ENCODE results near the gene DHDH. TPM values are rescaled to one million over a fixed set of nuclear protein-coding genes. Genes with fewer than 3 reads are reported as not detected.

The DHDH gene
- total RNA-seq, 5 donors from 2014 or later (not counting 1 experiment from before 2014, with no cell fraction given): 0.93 to 1.7 (median 1.2) TPM

DNA sequence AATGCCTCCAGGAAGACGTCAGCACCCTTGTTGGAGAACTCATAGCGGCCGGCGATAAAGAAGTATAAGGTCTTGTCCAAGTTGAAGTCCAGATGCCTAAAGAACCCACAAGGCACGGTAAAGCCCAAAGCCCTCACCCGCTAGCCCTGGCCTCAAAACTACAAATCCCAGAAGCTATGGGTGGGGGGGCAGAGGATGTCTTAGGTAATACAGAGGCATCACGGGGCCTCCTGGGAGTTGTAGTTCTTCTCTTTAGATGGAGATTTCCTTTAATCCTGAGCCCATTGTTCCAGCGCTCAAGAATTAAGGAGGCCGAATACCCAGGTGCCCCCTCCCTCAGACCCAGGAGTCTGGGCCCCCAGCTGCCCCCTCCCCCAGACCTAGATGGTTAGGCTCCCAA, 48.8 kb downstream of the DHDH start:
- CTCF ChIA-PET: interaction anchor here (0.5 to 1.8 kb wide), 2 partner anchors 11 to 21 kb away, joined by 5 to 16 read pairs; partner anchors contain the start of genes GYS1 (in 1 of the 2) and RUVBL2 (in 1 of the 2)
- Histone ChIP-seq H3K4me3 (ENCODE audit: control insufficient read depth in 1 of 2, extremely low read depth in 1 of 2, low read length in 1 of 2) (no peak overlapping the region), H3K27ac (ENCODE audit: low read length) (no peak overlapping the region), H3K9me3 (no peaks in the 10 kb centered on the region), H3K27me3 (replicated peaks in 1 of 2; ENCODE audit: control insufficient read depth in 2 of 2, extremely low read depth in 1 of 2, insufficient read depth in 2 of 2, low read length in 1 of 2) (no peaks in the 10 kb centered on the region), H3K36me3 (ENCODE audit: control insufficient read depth in 2 of 2, extremely low read depth in 1 of 2, insufficient read depth in 1 of 2, low read length in 1 of 2) (peaks cover 8 to 26% of the 10 kb centered on the region in 2 donors), H3K4me1 (ENCODE audit: control insufficient read depth in 1 of 2, extremely low read depth in 1 of 2, insufficient read depth in 2 of 2, low read length in 2 of 2) (no peaks in the 10 kb centered on the region)
- H3K9me3 Mint-ChIP-seq: no peaks in the 10 kb centered on the region
- H3K36me3 Mint-ChIP-seq: peaks cover 30% of the 10 kb centered on the region
- no peaks in the 10 kb centered on the region for H3K27me3 Mint-ChIP-seq
- peaks cover 0 to under 1% (median 0%) of the 10 kb centered on the region in 3 donors for H3K4me1 Mint-ChIP-seq
- H3K27ac Mint-ChIP-seq: no peak overlapping the region
- POLR2A ChIA-PET: no interaction called here
- no peak overlapping the region for H3K4me3 Mint-ChIP-seq
- WGBS (ENCODE audit: insufficient coverage): 100% methylated on average over 2 of the region's 9 CpGs
- ATAC-seq (replicated peaks in 1 of 4) (no peak), DNase-seq (no peak)

GRCh38 chr19:48985711-48986110, 52.2 kb downstream of the DHDH start:
- Mint-ChIP-seq H3K4me1 (peaks cover 5 to 20% (median 8%) of the 10 kb centered on the region in 3 donors), H3K27me3 (no peaks in the 10 kb centered on the region), H3K4me3 (no peak overlapping the region), H3K36me3 (peaks cover 34% of the 10 kb centered on the region), H3K9me3 (no peaks in the 10 kb centered on the region), H3K27ac (no peak overlapping the region)
- Histone ChIP-seq H3K4me1 (ENCODE audit: control insufficient read depth in 1 of 2, extremely low read depth in 1 of 2, insufficient read depth in 2 of 2, low read length in 2 of 2) (peaks cover 0 to 3% of the 10 kb centered on the region in 2 experiments), H3K27ac (ENCODE audit: low read length) (no peak overlapping the region), H3K27me3 (replicated peaks in 1 of 2; ENCODE audit: control insufficient read depth in 2 of 2, extremely low read depth in 1 of 2, insufficient read depth in 2 of 2, low read length in 1 of 2) (no peaks in the 10 kb centered on the region), H3K9me3 (no peaks in the 10 kb centered on the region), H3K36me3 (ENCODE audit: control insufficient read depth in 2 of 2, extremely low read depth in 1 of 2, insufficient read depth in 1 of 2, low read length in 1 of 2) (peaks cover 4 to 25% of the 10 kb centered on the region in 2 donors), H3K4me3 (ENCODE audit: control insufficient read depth in 1 of 2, extremely low read depth in 1 of 2, low read length in 1 of 2) (no peak overlapping the region)
- ATAC-seq (replicated peaks in 1 of 4) (no peak), DNase-seq (no peak)
- ChIA-PET CTCF (no interaction called here), POLR2A (interaction anchor here in 1 of 2 donors (0.6 kb wide), 1 partner anchor 216 kb away, joined by 3 read pairs; no protein-coding TSS in a partner anchor)
- WGBS (ENCODE audit: insufficient coverage): 95% methylated on average over 13 of the region's 13 CpGs

- H3K4me3 ChIP-seq (ENCODE audit: control insufficient read depth in 1 of 2, extremely low read depth in 1 of 2, low read length in 1 of 2): no peak overlapping the region
- no peak for DNase-seq
- 83% methylated on average over 1 of the region's 3 CpGs for WGBS (ENCODE audit: insufficient coverage)
- no peaks in the 10 kb centered on the region for H3K27me3 Mint-ChIP-seq
- peaks cover 0 to 8% of the 10 kb centered on the region in 2 experiments for H3K4me1 ChIP-seq (ENCODE audit: control insufficient read depth in 1 of 2, extremely low read depth in 1 of 2, insufficient read depth in 2 of 2, low read length in 2 of 2)
- no peaks in the 10 kb centered on the region for H3K9me3 Mint-ChIP-seq
- no peak for ATAC-seq (replicated peaks in 1 of 4)
- no peak overlapping the region for H3K4me3 Mint-ChIP-seq
- H3K4me1 Mint-ChIP-seq: peaks cover 8 to 25% (median 12%) of the 10 kb centered on the region in 3 donors
- ChIA-PET CTCF (no interaction called here), POLR2A (interaction anchor here in 1 of 2 donors (0.6 kb wide), 2 partner anchors 112 to 217 kb away, joined by 3 read pairs; no protein-coding TSS in a partner anchor)
- H3K27me3 ChIP-seq (replicated peaks in 1 of 2; ENCODE audit: control insufficient read depth in 2 of 2, extremely low read depth in 1 of 2, insufficient read depth in 2 of 2, low read length in 1 of 2): no peaks in the 10 kb centered on the region
- H3K9me3 ChIP-seq: no peaks in the 10 kb centered on the region
- H3K27ac Mint-ChIP-seq: no peak overlapping the region
- no peak overlapping the region for H3K27ac ChIP-seq (ENCODE audit: low read length)
- peaks cover 34% of the 10 kb centered on the region for H3K36me3 Mint-ChIP-seq
- H3K36me3 ChIP-seq (ENCODE audit: control insufficient read depth in 2 of 2, extremely low read depth in 1 of 2, insufficient read depth in 1 of 2, low read length in 1 of 2): peaks cover 4 to 25% of the 10 kb centered on the region in 2 donors
Observed at GRCh38 chr19:48986211-48986610, 52.7 kb downstream of the DHDH start.

GRCh38 chr19:48987323-48987722, 53.8 kb downstream of the DHDH start:
- Histone ChIP-seq H3K27ac (ENCODE audit: low read length) (no peak overlapping the region), H3K36me3 (ENCODE audit: control insufficient read depth in 2 of 2, extremely low read depth in 1 of 2, insufficient read depth in 1 of 2, low read length in 1 of 2) (peaks cover 4 to 21% of the 10 kb centered on the region in 2 donors), H3K4me3 (ENCODE audit: control insufficient read depth in 1 of 2, extremely low read depth in 1 of 2, low read length in 1 of 2) (no peak overlapping the region), H3K9me3 (no peaks in the 10 kb centered on the region), H3K4me1 (ENCODE audit: control insufficient read depth in 1 of 2, extremely low read depth in 1 of 2, insufficient read depth in 2 of 2, low read length in 2 of 2) (peaks cover 0 to 19% of the 10 kb centered on the region in 2 experiments), H3K27me3 (replicated peaks in 1 of 2; ENCODE audit: control insufficient read depth in 2 of 2, extremely low read depth in 1 of 2, insufficient read depth in 2 of 2, low read length in 1 of 2) (no peaks in the 10 kb centered on the region)
- DNase-seq (no peak), ATAC-seq (replicated peaks in 1 of 4) (no peak)
- H3K27me3 Mint-ChIP-seq: no peaks in the 10 kb centered on the region
- H3K4me3 Mint-ChIP-seq: no peak overlapping the region
- peaks cover 15 to 32% (median 19%) of the 10 kb centered on the region in 3 donors for H3K4me1 Mint-ChIP-seq
- WGBS (ENCODE audit: insufficient coverage): 62% methylated on average over 3 of the region's 7 CpGs
- H3K27ac Mint-ChIP-seq: no peak overlapping the region
- no peaks in the 10 kb centered on the region for H3K9me3 Mint-ChIP-seq
- H3K36me3 Mint-ChIP-seq: peaks cover 30% of the 10 kb centered on the region
- POLR2A ChIA-PET: no interaction called here
- CTCF ChIA-PET: no interaction called here

DNA sequence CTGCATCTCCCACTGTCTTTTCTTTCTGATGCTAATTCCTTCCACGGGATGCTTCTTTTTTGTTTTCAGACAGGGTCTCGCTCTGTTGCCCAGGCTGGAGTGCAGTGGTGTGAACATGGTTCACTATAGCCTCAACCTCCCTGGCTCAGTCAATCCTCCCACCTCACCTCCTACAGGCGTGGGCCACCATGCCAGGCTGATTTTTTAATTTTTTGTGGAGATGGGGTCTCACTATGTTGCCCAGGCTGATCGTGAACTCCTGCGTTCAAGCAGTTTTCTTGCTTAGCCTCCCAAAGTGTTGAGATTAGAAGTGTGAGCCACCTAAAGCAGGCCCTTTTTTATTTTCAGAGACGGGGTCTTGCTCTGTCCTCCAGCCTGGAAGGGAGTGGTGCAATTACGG, 54.8 kb downstream of the DHDH start:
- H3K9me3 ChIP-seq: no peaks in the 10 kb centered on the region
- ATAC-seq (replicated peaks in 1 of 4) (no peak), DNase-seq (no peak)
- H3K27me3 Mint-ChIP-seq: no peaks in the 10 kb centered on the region
- H3K4me3 Mint-ChIP-seq: no peak overlapping the region
- CTCF ChIA-PET: no interaction called here
- no peaks in the 10 kb centered on the region for H3K9me3 Mint-ChIP-seq
- H3K27ac ChIP-seq (ENCODE audit: low read length): no peak overlapping the region
- H3K27ac Mint-ChIP-seq: no peak overlapping the region
- no peaks in the 10 kb centered on the region for H3K27me3 ChIP-seq (replicated peaks in 1 of 2; ENCODE audit: control insufficient read depth in 2 of 2, extremely low read depth in 1 of 2, insufficient read depth in 2 of 2, low read length in 1 of 2)
- 100% methylated on average over 1 of the region's 7 CpGs for WGBS (ENCODE audit: insufficient coverage)
- H3K4me3 ChIP-seq (ENCODE audit: control insufficient read depth in 1 of 2, extremely low read depth in 1 of 2, low read length in 1 of 2): no peak overlapping the region
- POLR2A ChIA-PET: no interaction called here
- H3K36me3 Mint-ChIP-seq: peaks cover 25% of the 10 kb centered on the region
- peaks cover 0 to 25% of the 10 kb centered on the region in 2 experiments for H3K4me1 ChIP-seq (ENCODE audit: control insufficient read depth in 1 of 2, extremely low read depth in 1 of 2, insufficient read depth in 2 of 2, low read length in 2 of 2)
- H3K36me3 ChIP-seq (ENCODE audit: control insufficient read depth in 2 of 2, extremely low read depth in 1 of 2, insufficient read depth in 1 of 2, low read length in 1 of 2): peaks cover 4 to 21% of the 10 kb centered on the region in 2 donors
- peaks cover 21 to 39% (median 26%) of the 10 kb centered on the region in 3 donors for H3K4me1 Mint-ChIP-seq

DNA sequence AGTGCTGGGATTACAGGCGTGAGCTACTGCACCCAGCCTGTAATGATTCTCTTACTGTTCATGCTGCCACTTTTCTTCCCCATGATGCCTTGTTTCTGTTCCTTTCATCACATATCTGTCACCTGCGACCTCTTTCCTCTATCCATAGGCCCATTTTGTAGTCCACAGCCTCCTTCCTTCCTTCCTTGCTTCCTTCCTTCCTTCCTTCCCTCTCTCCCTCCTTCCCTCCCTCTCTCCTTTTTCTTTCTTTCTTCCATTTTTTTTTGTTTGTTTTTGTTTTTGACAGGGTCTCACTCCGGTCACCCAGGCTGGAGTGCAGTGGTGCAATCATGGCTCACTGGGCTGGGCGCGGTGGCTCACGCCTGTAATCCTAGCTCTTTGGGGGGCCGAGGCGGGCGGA, 55.4 kb downstream of the DHDH start:
- Mint-ChIP-seq H3K36me3 (peaks cover 21% of the 10 kb centered on the region), H3K4me3 (no peak overlapping the region), H3K27ac (no peak overlapping the region), H3K27me3 (no peaks in the 10 kb centered on the region), H3K9me3 (no peaks in the 10 kb centered on the region), H3K4me1 (peaks cover 23 to 44% (median 29%) of the 10 kb centered on the region in 3 donors)
- CTCF ChIA-PET: no interaction called here
- H3K4me3 ChIP-seq (ENCODE audit: control insufficient read depth in 1 of 2, extremely low read depth in 1 of 2, low read length in 1 of 2): no peak overlapping the region
- H3K4me1 ChIP-seq (ENCODE audit: control insufficient read depth in 1 of 2, extremely low read depth in 1 of 2, insufficient read depth in 2 of 2, low read length in 2 of 2): peaks cover 0 to 27% of the 10 kb centered on the region in 2 experiments
- no peaks in the 10 kb centered on the region for H3K9me3 ChIP-seq
- ATAC-seq (replicated peaks in 1 of 4) (no peak), DNase-seq (no peak)
- WGBS (ENCODE audit: insufficient coverage): 96% methylated on average over 6 of the region's 9 CpGs
- POLR2A ChIA-PET: interaction anchor here in 1 of 2 donors (0.7 kb wide), 1 partner anchor 126 kb away, joined by 6 read pairs; no protein-coding TSS in a partner anchor
- no peak overlapping the region for H3K27ac ChIP-seq (ENCODE audit: low read length)
- H3K36me3 ChIP-seq (ENCODE audit: control insufficient read depth in 2 of 2, extremely low read depth in 1 of 2, insufficient read depth in 1 of 2, low read length in 1 of 2): peaks cover 4 to 19% of the 10 kb centered on the region in 2 donors
- H3K27me3 ChIP-seq (replicated peaks in 1 of 2; ENCODE audit: control insufficient read depth in 2 of 2, extremely low read depth in 1 of 2, insufficient read depth in 2 of 2, low read length in 1 of 2): no peaks in the 10 kb centered on the region
